GM19397 (cell line): ENCODE measurements around the gene BRD7.
A peak's percentile ranks its signal among the peaks of the same experiment; 100 is the strongest.

Experiments used
- ATAC-seq: cut with Tn5 transposase; IDR thresholded peaks from one replicate; pipeline ENCODE4 v1.9.1; 2021; ENCODE audit warnings: mild to moderate bottlenecking, moderate library complexity; ENCODE audit not compliant: unreplicated experiment

The BRD7 gene

DNA sequence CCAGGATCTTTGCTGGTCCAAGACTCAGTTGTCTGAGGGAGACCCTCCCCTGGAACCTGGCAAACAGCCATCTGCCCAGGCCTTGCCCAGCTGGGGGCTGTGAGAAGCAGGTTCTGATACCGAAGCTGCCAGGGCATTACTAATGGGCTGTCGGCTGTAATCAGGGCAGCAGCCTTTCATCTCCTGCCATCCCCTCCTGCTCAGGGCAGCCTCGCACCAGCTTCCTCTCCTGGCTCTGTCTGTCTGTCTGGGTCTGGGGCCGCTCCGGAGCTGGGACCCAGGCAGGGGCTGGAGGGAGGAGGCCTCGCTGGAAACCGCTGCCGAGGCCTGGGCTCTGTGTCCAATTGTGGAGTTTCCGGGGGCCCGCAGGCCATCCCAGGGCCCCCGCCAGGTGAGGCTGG, 21.6 kb upstream of the BRD7 start:
- no peak for ATAC-seq

DNA sequence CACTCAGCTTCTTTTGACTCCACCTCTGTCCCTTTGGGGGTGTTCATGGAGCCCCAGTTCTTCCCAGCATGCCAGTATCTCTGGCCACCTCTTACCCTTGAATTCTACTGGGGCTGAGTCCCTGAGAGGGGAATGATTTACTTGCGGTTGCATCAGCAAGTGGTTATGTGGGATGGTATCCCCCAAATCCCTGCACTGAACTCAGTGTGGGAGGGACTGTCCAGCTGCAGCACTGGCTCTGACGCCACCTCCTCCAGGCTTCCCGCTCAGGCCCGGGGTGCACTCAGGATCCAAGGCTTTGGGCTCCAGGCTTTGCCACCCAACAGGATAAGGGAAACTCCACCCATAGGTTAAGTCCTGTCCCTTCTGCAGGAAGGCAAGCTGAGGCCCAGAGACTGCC, 21.1 kb upstream of the BRD7 start:
- ATAC-seq = no peak

DNA sequence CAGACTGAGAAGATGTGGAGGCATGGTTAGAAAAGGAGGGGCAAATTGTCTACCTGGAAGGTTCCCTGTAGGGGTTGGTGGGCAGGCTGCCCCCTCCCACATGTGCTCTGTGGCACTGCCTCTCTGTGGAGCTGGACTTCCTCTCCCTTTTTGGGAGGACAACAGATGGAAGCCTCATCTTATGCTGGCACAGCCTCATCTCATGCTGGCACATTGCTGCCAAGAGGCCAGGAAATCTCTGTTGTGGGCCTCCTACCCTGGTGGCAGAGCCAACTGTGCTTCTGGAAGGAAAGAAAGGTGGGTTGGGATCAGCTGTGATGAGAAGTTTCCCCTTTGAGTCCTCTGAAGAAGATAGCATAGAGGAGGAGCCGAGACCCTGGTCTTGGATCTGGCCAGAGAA, 19.7 kb upstream of the BRD7 start:
- no peak for ATAC-seq

DNA sequence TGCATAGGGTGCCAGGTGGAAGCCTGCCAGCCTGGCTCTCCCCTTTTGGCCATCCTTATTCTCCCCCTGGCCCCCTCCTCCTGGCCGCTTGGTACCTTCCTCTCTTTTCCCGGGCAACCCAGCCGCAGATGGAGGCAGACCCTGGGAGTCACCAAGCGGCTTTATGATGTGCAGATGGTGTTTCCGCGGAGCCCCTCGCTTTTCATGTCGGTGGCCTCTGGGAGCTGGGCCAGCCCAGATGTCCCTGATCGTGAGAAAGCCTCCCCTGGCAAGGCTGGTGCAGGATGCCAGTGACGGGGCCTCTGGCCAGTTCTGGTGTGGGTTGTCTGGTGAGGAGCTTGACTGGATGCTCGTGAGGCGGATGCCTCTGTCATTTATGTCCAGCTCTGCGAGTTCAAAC, 18.0 kb upstream of the BRD7 start:
- ATAC-seq = no peak

DNA sequence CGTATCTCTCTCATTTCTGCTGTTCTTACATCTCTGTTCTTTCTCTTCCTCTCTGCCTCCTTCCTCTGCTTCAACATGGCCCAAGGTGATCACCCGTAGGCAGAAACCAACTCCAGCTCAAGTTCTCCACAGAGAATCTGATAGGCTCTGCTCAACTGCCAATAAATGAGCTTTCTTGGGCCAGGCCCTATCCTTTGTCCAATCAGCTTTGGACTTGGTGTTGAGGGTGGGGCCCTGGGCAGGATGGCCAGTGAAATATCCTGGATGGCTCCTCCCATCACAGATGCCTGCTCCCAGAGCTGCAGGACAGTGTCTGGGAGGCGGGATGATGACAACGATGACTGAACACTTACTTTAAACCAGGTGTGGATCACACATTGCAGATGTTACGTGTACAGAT, 17.4 kb upstream of the BRD7 start:
- no peak for ATAC-seq

DNA sequence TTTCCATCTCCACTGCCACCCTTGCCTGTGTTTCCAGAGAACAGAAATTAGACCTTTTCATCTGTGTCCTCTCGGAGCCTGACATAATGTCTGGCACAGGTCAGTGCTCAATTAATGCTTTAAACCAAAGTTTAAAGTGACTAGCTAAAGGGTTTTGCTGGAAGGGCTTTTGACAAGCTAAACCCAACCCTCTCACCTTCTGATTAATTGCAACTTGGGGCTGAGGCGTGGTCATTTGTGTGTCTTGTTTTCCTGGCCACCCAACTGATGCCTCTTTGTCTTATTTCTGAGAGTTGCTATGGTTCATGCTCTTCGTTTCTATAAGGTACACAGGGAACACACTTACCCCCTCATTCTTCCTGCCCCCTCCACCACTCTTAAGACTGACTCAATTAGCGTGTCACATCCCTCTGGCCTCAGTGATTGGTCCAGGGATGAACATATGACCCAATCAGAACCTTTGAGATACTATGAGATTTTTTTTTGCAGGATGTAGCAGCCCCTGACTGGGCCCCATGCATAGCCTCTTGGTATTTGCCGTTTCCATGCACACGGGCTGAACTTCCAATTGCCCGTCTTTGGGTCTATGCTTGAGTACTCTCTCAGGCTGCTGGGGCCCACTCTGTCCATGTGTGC, 15.8 kb upstream of the BRD7 start:
- no peak for ATAC-seq

DNA sequence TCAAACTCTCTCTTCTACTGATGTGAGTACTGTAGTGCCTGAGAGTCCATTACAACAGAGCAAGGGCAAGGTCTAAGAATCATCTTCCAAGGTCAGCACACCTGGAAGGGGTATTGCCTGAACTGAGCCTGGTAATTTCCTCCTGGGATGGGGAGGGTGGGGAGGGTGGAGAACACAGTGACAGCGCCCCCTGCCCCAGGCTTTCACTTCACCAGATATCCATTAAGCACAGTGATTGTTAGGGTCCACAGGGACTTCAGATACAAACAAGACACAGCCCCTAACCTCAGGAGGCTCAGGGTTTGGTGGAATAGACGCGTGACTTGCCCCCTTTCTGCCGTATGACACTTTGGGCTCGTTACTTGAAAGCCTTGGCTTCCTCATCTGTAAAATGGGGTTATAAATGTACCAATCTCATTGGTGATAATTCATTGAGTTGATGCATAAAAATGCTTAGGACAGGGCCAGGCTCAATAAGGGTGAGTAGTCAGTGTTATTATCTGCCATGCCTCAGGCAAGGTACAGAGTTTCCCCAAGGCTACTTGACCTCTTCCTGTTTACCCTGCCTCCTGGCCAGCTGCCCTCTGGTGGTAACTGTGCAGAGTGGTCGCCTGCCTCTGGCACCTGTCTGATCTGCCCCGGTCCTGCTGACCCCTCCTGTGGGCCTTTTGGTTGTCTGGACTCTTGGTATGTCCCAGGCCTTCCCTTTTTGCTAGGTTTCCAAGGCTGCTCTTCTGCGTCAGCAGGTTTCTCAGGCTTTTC, 13.1 kb upstream of the BRD7 start:
- ATAC-seq = no peak

DNA sequence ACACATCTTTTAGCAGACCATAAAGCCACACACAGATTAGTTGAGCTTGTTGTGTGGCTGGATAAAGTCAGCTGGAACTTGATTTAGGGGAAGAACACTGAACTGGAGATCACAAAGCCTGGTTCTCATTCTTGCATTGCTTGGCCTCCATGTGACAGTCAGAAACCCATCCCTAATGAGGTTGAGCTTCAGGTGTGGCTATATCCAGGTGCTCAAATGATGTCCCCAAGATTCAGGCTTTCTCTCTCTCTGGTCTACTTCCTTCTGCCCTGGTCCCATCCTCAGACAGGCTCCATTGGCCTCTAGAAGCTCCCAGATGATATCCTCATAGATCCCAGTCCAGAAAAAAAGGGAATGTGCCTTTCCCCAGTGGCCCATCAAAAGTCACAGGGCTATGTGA, 9.6 kb upstream of the BRD7 start:
- ATAC-seq = no peak

DNA sequence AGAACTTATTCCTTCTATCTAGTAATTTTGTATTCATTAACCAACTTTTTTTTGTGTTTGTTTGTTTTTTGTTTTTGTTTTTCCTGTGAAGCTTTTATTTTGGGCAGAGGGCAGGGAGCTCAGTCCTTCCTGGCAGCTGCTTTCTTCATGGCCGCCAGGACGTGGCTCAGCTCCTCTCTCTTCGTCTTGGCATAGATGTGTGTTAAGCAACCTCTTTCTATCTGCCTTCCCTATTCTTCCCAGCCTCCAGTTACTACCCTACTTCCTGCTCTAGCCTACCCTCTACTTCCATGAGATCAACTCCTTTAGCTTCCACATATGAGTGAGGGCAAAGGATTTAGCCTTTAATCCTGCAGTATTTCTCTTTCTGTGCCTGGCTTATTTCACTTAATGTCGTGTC, 8.2 kb upstream of the BRD7 start:
- no peak for ATAC-seq

DNA sequence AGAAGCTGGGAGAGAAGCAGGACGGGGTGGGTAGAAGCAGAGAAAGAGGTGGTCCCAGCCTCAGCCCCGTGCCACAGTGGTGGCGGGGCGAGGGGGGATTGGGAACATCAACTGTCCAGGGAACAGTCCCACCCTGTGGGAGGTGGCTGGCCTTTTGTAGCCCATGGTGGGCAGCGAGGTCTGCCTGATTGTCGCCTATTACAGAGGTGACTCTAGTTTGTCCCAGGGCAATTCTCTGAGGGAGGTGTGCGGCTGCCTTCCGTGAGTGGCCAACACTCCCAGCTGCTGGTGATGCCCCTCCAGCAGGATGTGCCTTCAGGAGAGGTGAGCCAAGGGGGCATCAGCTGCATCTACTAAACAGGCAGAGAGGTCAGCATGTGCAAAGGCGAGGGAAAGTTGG, 5.0 kb upstream of the BRD7 start:
- no peak for ATAC-seq

DNA sequence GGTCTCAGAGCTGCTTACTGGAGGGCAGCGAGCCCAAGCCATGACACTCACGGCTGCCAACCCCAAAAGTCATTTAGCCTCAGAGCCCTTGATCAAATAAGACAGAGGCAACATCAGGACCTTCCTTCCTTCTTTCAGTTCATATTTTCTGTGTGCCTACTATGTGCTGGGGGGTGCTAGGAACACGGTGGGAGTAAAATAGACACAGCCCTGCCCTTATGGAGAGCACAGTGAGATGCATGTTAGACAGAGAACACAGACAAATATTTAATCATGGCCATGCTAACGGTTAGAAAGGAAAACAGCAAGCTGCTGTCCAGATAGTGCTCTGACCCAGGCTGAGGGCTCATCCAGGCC, 4.5 kb upstream of the BRD7 start:
- ATAC-seq = no peak

DNA sequence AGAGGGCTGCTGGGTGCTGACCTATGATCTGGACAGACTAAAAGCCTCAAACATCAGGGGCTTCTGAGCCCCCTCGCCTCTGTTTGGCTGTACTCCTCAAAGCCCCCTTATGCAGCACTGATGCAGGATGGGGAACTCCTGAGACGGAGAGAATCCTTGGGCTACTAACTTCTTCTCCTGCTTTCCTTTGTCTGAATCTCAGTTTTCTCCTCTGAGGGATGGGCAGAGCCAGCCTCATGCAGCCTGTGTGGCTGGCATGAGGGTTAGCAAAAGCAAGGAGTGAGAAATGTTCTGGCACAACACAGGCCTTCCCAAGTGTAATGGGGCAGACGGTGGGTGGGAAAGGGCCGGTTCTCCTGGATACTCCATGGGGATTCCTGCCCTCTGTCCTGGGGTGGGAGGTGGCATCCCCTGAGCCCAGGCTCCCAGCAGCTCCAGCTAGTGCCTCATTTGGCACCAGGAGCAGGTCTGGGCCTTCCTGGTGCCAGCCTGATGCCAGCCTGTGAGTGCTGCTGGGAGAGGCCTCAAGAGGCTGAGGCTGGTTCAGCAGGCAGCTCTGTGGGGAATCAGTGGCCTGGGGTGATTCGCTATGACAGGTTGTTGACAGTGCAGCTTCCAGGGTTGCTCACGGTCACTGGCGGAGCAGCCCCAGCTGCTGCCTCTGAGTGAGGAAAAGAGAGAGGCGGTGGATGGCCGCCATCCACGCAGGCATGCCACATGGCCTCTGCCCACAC, 4.0 kb upstream of the BRD7 start:
- ATAC-seq = no peak

DNA sequence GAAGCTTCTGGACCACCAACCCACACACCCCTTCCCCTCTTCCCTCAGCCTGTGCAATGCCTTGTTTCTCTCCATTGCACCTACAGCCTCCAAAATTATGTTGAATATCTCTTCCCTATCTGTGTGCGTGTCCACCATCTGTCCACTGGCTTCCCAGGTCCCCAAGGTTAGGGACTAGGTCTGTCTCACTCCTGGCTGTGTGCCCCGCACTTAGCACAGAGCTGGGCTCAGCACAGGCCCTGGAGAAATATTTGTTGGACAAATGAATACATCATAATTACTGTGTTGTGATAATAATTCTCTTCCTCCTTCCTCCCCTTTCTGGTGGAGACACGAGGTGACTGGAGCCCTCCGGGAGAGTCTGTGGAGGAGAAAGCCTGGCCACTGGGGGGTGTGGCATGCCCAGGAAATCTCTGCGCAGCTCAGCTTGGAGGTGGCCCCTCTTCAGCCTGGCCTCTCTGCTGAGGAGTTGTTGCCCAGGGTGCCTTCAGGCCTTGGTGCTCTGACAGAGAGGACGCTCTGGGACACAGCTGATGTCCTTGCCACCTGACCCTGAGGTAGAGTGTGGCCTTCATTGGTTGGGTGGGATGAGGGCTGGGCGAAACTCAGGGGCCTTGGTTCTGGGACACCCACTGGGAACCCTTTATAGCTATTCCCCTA, 3.3 kb upstream of the BRD7 start:
- no peak for ATAC-seq

DNA sequence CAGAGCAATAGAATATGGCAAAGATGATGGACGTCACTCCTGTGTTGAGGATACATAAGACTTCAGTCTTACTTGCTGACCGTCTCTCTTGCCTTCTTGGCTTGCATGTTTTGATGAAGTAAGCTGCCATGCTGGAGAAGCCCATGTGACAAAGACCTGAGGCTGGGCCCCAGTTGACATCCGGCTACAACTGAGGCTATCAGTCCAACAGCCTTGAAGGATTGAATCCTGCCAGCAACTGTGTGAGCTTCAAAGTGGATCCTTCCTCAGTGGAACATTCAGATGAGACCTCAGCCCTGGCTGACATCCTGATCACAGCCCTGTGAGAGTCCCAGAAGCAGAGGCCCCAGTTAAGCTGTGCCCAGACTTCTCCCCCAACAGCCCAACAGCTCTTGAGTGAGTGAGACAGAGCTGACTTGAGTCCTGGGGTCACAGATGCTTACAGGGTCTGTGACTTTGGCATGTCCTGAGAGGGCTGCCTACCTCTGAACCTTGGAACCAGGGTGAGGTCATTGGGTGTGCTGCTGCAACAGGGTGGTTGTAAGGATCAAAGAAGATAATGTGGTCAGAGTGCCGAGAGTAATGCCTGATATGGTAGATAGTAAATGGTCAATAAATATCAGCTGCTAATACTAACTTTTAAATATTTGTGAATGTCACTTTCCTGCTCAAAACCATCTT, 2.4 kb upstream of the BRD7 start:
- no peak for ATAC-seq

DNA sequence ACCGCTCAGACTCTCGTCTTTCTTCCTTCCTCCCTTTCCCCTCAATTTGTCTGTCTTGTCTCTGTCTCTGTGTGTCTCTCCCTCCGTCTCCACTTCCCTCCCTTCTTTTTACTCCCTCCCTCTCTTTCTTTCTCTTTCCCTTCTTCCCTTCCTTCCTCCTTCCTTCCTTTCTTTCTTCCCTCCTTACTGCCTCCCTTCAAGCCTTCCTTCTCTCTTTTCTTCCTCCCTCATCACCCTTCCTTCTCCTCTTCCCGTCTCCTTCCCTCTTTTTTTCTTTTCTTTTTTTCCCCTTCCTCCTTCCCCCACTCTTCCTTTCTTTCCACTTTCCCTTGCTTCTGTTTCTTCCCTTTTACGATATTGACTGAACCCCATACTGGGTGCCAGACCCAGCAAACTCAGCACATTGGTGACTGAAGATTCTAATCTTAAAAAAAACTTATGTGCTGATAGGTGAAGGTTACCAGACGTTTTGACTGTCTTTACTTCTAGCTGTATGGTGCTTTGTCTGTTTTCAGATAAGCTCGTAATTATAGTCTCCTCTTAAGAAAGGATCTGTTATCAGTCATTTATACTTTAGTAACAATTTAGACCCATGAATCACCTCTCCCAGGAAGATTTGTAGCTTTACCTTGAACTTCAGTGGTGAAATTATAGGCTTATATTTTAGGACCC, 481 bp upstream of the BRD7 start:
- peak; percentile 4 for ATAC-seq

DNA sequence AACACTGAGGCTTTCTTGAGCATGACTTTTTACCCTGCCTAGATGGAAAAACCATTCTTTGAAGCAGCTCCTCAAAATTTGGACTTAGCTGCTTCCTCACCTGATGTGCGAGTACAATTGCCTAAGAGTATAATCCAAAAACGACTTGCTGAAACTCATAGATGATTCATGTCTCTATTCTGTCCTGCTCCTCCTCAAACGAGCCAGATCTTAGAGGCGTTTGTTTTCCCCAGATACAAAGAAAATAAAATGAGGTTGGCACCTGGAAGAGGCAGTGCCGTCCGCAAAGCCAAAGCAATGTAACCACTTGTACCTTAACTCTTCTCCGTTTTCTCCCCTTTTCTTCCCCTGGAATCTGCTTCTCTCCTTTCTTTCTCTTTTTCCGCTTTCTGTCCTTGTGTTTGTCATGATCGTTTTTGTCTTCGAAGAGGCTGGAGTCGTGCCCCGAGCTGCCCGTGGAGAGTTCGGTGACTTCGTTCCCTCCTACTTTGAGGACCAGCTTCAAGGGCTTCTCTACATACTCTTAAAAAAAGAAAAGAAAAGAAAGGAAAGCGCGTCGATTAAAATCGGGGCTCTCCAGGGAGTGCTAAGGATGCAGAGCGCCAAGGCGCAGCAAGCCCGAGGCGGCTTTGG, 895 bp downstream of the BRD7 start:
- ATAC-seq = no peak

DNA sequence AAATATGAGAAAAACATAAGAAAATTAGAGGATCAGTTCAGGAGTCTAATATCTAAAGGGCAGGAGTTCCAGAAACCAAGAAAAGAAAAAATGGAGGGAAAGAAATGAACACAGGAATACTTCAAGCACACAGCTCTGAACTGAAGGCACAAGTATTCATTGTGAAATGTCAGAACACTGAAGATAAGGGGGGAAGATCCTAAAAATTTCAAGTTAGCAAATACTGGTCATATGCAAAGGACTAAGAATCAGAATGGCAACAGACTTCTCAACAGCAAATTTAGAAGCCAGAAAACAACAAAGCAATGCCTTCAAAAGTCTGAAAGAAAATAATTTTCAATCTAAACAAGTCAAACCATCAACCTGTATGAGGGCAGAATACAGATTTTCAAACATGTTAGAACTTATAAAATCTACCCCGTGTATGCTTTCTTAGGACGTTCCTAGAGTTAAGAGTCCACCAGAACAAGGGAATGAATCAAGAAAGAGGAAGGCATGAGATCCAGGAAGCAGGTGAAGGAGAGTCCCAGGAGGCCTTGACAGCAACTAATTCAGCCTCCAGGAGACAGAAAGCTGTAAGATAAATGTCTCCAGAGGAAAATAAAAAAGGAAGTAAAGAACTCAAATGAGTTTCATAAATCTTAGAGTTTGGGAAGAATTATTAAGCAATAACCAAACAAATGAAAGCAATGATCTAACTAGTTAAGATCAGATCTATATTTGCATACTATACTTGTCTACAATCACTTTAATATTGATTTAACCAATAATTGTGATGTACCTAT, 2.8 kb downstream of the BRD7 start:
- ATAC-seq = no peak

DNA sequence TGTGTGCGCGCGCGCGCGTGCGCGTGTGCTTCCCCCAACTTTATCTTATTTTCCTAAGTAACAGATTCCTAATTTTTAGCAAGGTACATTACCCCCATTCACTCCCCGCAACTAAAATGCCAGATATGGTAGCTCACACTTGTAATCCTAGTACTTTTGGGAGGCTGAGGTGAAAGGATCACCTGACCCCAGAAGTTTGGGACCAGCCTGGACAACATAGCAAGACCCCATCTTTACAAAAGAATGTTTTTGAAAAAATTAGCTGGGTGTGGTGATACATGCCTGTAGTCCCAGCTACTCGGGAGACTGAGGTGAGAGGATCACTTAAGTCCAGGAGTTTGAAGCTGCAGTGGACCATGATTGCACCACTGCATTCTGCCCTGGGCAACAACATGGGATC, 5.1 kb downstream of the BRD7 start:
- ATAC-seq = no peak

DNA sequence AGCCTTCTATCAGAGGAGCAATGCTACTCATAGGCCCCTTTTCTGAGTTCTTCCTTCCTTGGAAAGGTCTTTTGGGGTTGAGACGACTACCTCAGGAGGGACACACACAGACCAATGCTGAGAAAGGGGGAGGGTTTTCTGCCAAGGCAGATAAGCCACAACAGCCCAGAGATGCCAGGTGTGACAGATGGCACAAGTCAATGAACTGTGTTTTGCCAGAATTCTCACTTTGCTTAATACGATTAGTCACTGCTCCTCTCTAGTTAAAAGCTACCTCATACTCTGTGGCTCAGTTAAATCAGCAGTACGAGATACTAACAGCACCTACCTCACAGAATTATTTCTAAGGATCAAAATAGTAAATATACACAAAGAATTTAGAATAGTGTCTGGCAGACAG, 8.0 kb downstream of the BRD7 start:
- ATAC-seq = no peak
